Measurements from ENCODE around the gene IVL. TPM values are rescaled to one million over a fixed set of nuclear protein-coding genes. Genes with fewer than 3 reads are reported as not detected.

IVL gene
- total RNA-seq, 1 experiment from 2014 or later: not detected

- intact Hi-C loops (cut with micrococcal nuclease): no loop called here
- no peaks in the 10 kb centered on the region for H4K20me1 ChIP-seq (ENCODE audit: insufficient read depth)
- no peak overlapping the region for H3K4me2 ChIP-seq (ENCODE audit: low read length)
- CTCF ChIA-PET: no interaction called here
- H3K27ac ChIP-seq (ENCODE audit: low read depth, low read length): no peak overlapping the region
- POLR2A ChIA-PET: no interaction called here
- H3K4me3 ChIP-seq (replicated peaks in 1 of 2; ENCODE audit: low read depth in 1 of 2, low read length in 2 of 2): no peak overlapping the region
- ATAC-seq: no peak
- H3K36me3 ChIP-seq (ENCODE audit: control insufficient read depth in 1 of 2, insufficient read depth in 2 of 2, low read length in 2 of 2): no peaks in the 10 kb centered on the region
- H3K4me1 ChIP-seq (ENCODE audit: control insufficient read depth in 1 of 2, insufficient read depth in 2 of 2, low read length in 2 of 2): no peaks in the 10 kb centered on the region
- peaks cover 47% of the 10 kb centered on the region for H3K27me3 ChIP-seq (ENCODE audit: insufficient read depth, low read length)
- H3K9ac ChIP-seq (ENCODE audit: low read length): no peak overlapping the region
- H3K79me2 ChIP-seq (ENCODE audit: insufficient read depth, low read length): no peaks in the 10 kb centered on the region
- H3K9me3 ChIP-seq (ENCODE audit: control insufficient read depth in 1 of 2, insufficient read depth in 1 of 2, low read depth in 1 of 2, low read length in 2 of 2): no peaks in the 10 kb centered on the region
- no peak for DNase-seq (ENCODE audit: low read depth, low spot score)
- no TSS peak for BruUV-seq (replicated peaks)
- no peaks in the 10 kb centered on the region for H3K9me2 ChIP-seq (ENCODE audit: insufficient read depth)
- RAD21 ChIA-PET (ENCODE audit: low non-redundant PET in 1 of 2, low total read pairs in 2 of 2, uncharacterized antibody in 2 of 2, unreplicated experiment in 2 of 2): interaction anchor here in 1 of 2 experiments (1.0 kb wide), 1 partner anchor 306 kb away, joined by 3 read pairs; no protein-coding TSS in a partner anchor
- TF ChIP-seq SP1 (IDR thresholded peaks at IDR 0.05; ENCODE audit: low read depth) (no peak), POLR2AphosphoS5 (IDR thresholded peaks at IDR 0.05; ENCODE audit: low read depth, low read length) (no peak), ZNF274 (IDR thresholded peaks at IDR 0.05; ENCODE audit: low read depth, low read length) (no peak), CEBPB (IDR thresholded peaks at IDR 0.05; ENCODE audit: low read depth) (no peak), MAX (IDR thresholded peaks at IDR 0.05) (no peak), YY1 (IDR thresholded peaks at IDR 0.05; ENCODE audit: extremely low read depth, insufficient replicate concordance, low read depth, low read length) (no peak), SIN3A (IDR thresholded peaks at IDR 0.05; ENCODE audit: low read depth) (no peak), CBX3 (IDR thresholded peaks at IDR 0.05; ENCODE audit: low read depth) (no peak)
- H2AFZ ChIP-seq (ENCODE audit: low read depth, low read length, poor library complexity, severe bottlenecking): no peak overlapping the region
Observed at GRCh38 chr1:152886085-152886484, 22.3 kb upstream of the IVL start.

GRCh38 chr1:152886758-152887409 lies 21.5 kb upstream of the IVL start:
- H3K9me3 ChIP-seq (ENCODE audit: control insufficient read depth in 1 of 2, insufficient read depth in 1 of 2, low read depth in 1 of 2, low read length in 2 of 2): no peaks in the 10 kb centered on the region
- ChIA-PET POLR2A (no interaction called here), CTCF (interaction anchor here (0.6 to 1.1 kb wide), 2 partner anchors 9 to 27 kb away, joined by 3 to 5 read pairs; partner anchors contain the start of gene SMCP), RAD21 (ENCODE audit: low non-redundant PET in 1 of 2, low total read pairs in 2 of 2, uncharacterized antibody in 2 of 2, unreplicated experiment in 2 of 2) (no interaction called here)
- H3K4me3 ChIP-seq (replicated peaks in 1 of 2; ENCODE audit: low read depth in 1 of 2, low read length in 2 of 2): no peak overlapping the region
- BruUV-seq (replicated peaks): no TSS peak
- ATAC-seq: no peak
- H3K27me3 ChIP-seq (ENCODE audit: insufficient read depth, low read length): peaks cover 49% of the 10 kb centered on the region
- TF ChIP-seq EZH2 (IDR thresholded peaks at IDR 0.05): no peak
- no peak for TF ChIP-seq YY1 (IDR thresholded peaks at IDR 0.05; ENCODE audit: extremely low read depth, insufficient replicate concordance, low read depth, low read length)
- no peak for TF ChIP-seq TCF7L2 (IDR thresholded peaks at IDR 0.05; ENCODE audit: borderline replicate concordance, extremely low read depth, insufficient read depth, insufficient read length)
- no peak for TF ChIP-seq SIN3A (IDR thresholded peaks at IDR 0.05; ENCODE audit: low read depth)
- TF ChIP-seq RAD21 (IDR thresholded peaks at IDR 0.05; ENCODE audit: low read depth): no peak
- H3K4me1 ChIP-seq (ENCODE audit: control insufficient read depth in 1 of 2, insufficient read depth in 2 of 2, low read length in 2 of 2): no peaks in the 10 kb centered on the region
- no peak overlapping the region for H2AFZ ChIP-seq (ENCODE audit: low read depth, low read length, poor library complexity, severe bottlenecking)
- DNase-seq (ENCODE audit: low read depth, low spot score): no peak
- no peak overlapping the region for H3K27ac ChIP-seq (ENCODE audit: low read depth, low read length)
- no peaks in the 10 kb centered on the region for H3K79me2 ChIP-seq (ENCODE audit: insufficient read depth, low read length)
- no peaks in the 10 kb centered on the region for H3K36me3 ChIP-seq (ENCODE audit: control insufficient read depth in 1 of 2, insufficient read depth in 2 of 2, low read length in 2 of 2)
- H4K20me1 ChIP-seq (ENCODE audit: insufficient read depth): no peaks in the 10 kb centered on the region
- no peak overlapping the region for H3K9ac ChIP-seq (ENCODE audit: low read length)
- H3K4me2 ChIP-seq (ENCODE audit: low read length): no peak overlapping the region
- intact Hi-C loops (cut with micrococcal nuclease): no loop called here
- H3K9me2 ChIP-seq (ENCODE audit: insufficient read depth): no peaks in the 10 kb centered on the region

All from HCT116 (cell line).